K562 treated with DMSO at 1 percent for 24 hours (cell line): Measurements from ENCODE around the gene MAU2. TPM values are rescaled to one million over a fixed set of nuclear protein-coding genes. Genes with fewer than 3 reads are reported as not detected.

Source experiments
- total RNA-seq: library from RNA; unstranded; fragments of 300-600 nt; gene quantifications from 2 replicates; pipeline ENCODE4 v1.2.3, GENCODE V29; 2022; ENCODE audit warnings: low read depth; ENCODE audit not compliant: insufficient read depth

Gene MAU2
- total RNA-seq, result 41.5 and 43.6 TPM in 2 replicates

DNA sequence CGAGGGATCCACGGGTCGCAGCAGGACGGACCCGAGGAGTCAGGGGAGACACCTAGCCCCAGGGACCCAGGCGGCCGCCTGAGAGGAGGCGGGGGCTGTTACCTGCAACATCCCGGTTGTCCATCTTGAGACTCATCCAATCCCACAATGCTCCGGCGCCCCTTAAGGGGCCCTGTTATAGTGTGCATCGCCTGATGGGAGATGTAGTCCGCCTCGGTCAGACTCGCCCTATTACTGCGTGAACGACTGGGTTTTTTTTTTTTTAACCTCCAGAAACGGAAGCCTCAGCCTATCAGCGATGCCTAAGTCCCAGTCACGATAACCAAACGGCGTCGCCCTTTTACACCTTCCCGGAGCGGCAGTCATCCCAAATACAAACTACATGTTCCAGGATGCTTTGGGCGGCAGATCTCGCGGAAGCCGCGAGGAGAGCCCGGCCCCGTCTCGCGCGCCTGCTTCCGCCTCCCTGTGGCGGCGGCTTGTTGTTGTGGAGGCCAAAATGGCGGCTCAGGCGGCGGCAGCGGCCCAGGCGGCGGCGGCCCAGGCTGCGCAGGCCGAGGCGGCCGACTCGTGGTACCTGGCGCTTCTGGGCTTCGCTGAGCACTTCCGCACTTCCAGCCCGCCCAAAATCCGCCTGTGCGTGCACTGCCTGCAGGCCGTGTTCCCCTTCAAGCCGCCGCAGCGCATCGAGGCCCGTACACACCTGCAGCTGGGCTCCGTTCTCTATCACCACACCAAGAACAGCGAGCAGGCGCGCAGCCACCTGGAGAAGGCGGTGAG, at the start of gene MAU2, which contains the start of gene SUGP1:
Gene MAU2 (plus strand): TSS at position 469 of the 780 bp plus-strand sequence. CDS start 31 bp downstream, at position 500.
Gene SUGP1 (minus strand): TSS at position 149 of the 780 bp plus-strand sequence. CDS start 13 bp downstream, at position 136.

GRCh38 chr19:19404879-19405860, 84.5 kb downstream of the MAU2 start, which contains the start of gene GATAD2A:
Gene GATAD2A (plus strand): TSS chr19:19405675. CDS start chr19:19465346, 59,671 bp downstream.

Other genes with a start within 250 kb of the MAU2 start
- 60.1 and 60.9 TPM in 2 replicates for gene TMEM161A, start 182.4 kb upstream of the MAU2 start, total RNA-seq
- gene MEF2B, start 150.6 kb upstream of the MAU2 start, total RNA-seq, result 11.4 and 12.9 TPM in 2 replicates
- 27.4 and 28.6 TPM in 2 replicates for gene BORCS8, start 128.7 kb upstream of the MAU2 start, total RNA-seq
- gene RFXANK, start 128.6 kb upstream of the MAU2 start, total RNA-seq, result 215 and 221 TPM in 2 replicates
- gene NR2C2AP, start 117.4 kb upstream of the MAU2 start, total RNA-seq, result 13.9 and 20.8 TPM in 2 replicates
- gene NCAN, start 108.9 kb upstream of the MAU2 start, total RNA-seq, result not detected in 2 replicates
- not detected in 2 replicates for gene TM6SF2, start 47.5 kb upstream of the MAU2 start, total RNA-seq
- 53.4 and 56.5 TPM in 2 replicates for gene SUGP1, start 320 bp upstream of the MAU2 start, total RNA-seq
- 76.5 and 81.1 TPM in 2 replicates for gene GATAD2A, start 84.8 kb downstream of the MAU2 start, total RNA-seq
- gene TSSK6, start 194.7 kb downstream of the MAU2 start, total RNA-seq, result 8.9 and 10.1 TPM in 2 replicates
- gene NDUFA13, start 195.4 kb downstream of the MAU2 start, total RNA-seq, result 350 and 378 TPM in 2 replicates
- 7.8 and 11.1 TPM in 2 replicates for gene YJEFN3, start 208.1 kb downstream of the MAU2 start, total RNA-seq
- 0.87 and 0.93 TPM in 2 replicates for gene CILP2, start 217.4 kb downstream of the MAU2 start, total RNA-seq